ENCODE measurements around the gene CDH13.

Gene CDH13

GRCh38 chr16:83330251-83330650 is 703.5 kb downstream of the CDH13 start:
- Histone ChIP-seq H4K12ac (ENCODE audit: low read depth, low read length) (no peak overlapping the region), H3K9ac (ENCODE audit: low read length) (no peak overlapping the region), H2BK120ac (ENCODE audit: insufficient read depth, low read length, poor library complexity) (no peak overlapping the region), H3K23ac (ENCODE audit: low read length) (no peak overlapping the region), H3K4ac (ENCODE audit: low read depth, low read length) (no peak overlapping the region), H3K4me2 (ENCODE audit: low read length) (no peak overlapping the region), H3K4me1 (ENCODE audit: control insufficient read depth in 1 of 2, insufficient read depth in 2 of 2, low read length in 2 of 2) (peaks cover 0 to 2% of the 10 kb centered on the region in 2 experiments), H2AFZ (ENCODE audit: insufficient read depth, low read length, poor library complexity) (no peak overlapping the region), H3K27ac (ENCODE audit: low read depth, low read length) (no peak overlapping the region), H2BK12ac (ENCODE audit: low read length) (no peak overlapping the region), H4K8ac (ENCODE audit: low read depth, low read length) (no peak overlapping the region), H3K79me2 (ENCODE audit: control insufficient read depth, insufficient read depth, low read length, poor library complexity) (no peaks in the 10 kb centered on the region), H2BK5ac (ENCODE audit: low read depth, low read length, poor library complexity) (no peak overlapping the region), H3K27me3 (ENCODE audit: insufficient read depth, low read length) (no peaks in the 10 kb centered on the region), H4K91ac (ENCODE audit: low read depth, low read length) (no peak overlapping the region), H2AK5ac (ENCODE audit: low read length) (no peak overlapping the region), H3K79me1 (ENCODE audit: low read length) (no peaks in the 10 kb centered on the region), H3K4me3 (ENCODE audit: low read depth, low read length) (no peak overlapping the region), H3K36me3 (ENCODE audit: control insufficient read depth in 1 of 2, insufficient read depth in 2 of 2, low read length in 2 of 2) (no peaks in the 10 kb centered on the region), H3K9me3 (ENCODE audit: insufficient read depth, low read depth, low read length) (peaks cover 2% of the 10 kb centered on the region), H3K18ac (ENCODE audit: low read length) (no peak overlapping the region), H3K14ac (ENCODE audit: low read length) (no peak overlapping the region)
- DNase-seq, result no peak
- WGBS (ENCODE audit: extremely low coverage, insufficient coverage, insufficient read length), result no CpG with 5 or more reads among the region's 2 CpGs

- H3K18ac ChIP-seq (ENCODE audit: low read length), result no peak overlapping the region
- H3K14ac ChIP-seq (ENCODE audit: low read length), result no peak overlapping the region
- H3K27me3 ChIP-seq (ENCODE audit: insufficient read depth, low read length), result no peaks in the 10 kb centered on the region
- no peaks in the 10 kb centered on the region for H3K79me1 ChIP-seq (ENCODE audit: low read length)
- H4K12ac ChIP-seq (ENCODE audit: low read depth, low read length), result no peak overlapping the region
- no peak for DNase-seq
- H3K4me2 ChIP-seq (ENCODE audit: low read length), result no peak overlapping the region
- no peak overlapping the region for H2AK5ac ChIP-seq (ENCODE audit: low read length)
- H3K4me3 ChIP-seq (ENCODE audit: low read depth, low read length), result no peak overlapping the region
- H3K9ac ChIP-seq (ENCODE audit: low read length), result no peak overlapping the region
- H2BK12ac ChIP-seq (ENCODE audit: low read length), result no peak overlapping the region
- no CpG with 5 or more reads among the region's 2 CpGs for WGBS (ENCODE audit: extremely low coverage, insufficient coverage, insufficient read length)
- no peak overlapping the region for H3K27ac ChIP-seq (ENCODE audit: low read depth, low read length)
- no peak overlapping the region for H4K91ac ChIP-seq (ENCODE audit: low read depth, low read length)
- no peak overlapping the region for H4K8ac ChIP-seq (ENCODE audit: low read depth, low read length)
- no peak overlapping the region for H3K4ac ChIP-seq (ENCODE audit: low read depth, low read length)
- H3K23ac ChIP-seq (ENCODE audit: low read length), result no peak overlapping the region
- no peaks in the 10 kb centered on the region for H3K79me2 ChIP-seq (ENCODE audit: control insufficient read depth, insufficient read depth, low read length, poor library complexity)
- peaks cover 0 to 2% of the 10 kb centered on the region in 2 experiments for H3K4me1 ChIP-seq (ENCODE audit: control insufficient read depth in 1 of 2, insufficient read depth in 2 of 2, low read length in 2 of 2)
- no peak overlapping the region for H2AFZ ChIP-seq (ENCODE audit: insufficient read depth, low read length, poor library complexity)
- no peak overlapping the region for H2BK5ac ChIP-seq (ENCODE audit: low read depth, low read length, poor library complexity)
- H3K36me3 ChIP-seq (ENCODE audit: control insufficient read depth in 1 of 2, insufficient read depth in 2 of 2, low read length in 2 of 2), result no peaks in the 10 kb centered on the region
- no peak overlapping the region for H2BK120ac ChIP-seq (ENCODE audit: insufficient read depth, low read length, poor library complexity)
- peaks cover 3% of the 10 kb centered on the region for H3K9me3 ChIP-seq (ENCODE audit: insufficient read depth, low read depth, low read length)
Observed at GRCh38 chr16:83335076-83335475, 708.3 kb downstream of the CDH13 start.

- WGBS (ENCODE audit: extremely low coverage, insufficient coverage, insufficient read length), result no CpG with 5 or more reads among the region's 3 CpGs
- no peak overlapping the region for H3K14ac ChIP-seq (ENCODE audit: low read length)
- H3K4me2 ChIP-seq (ENCODE audit: low read length), result no peak overlapping the region
- no peak overlapping the region for H3K4ac ChIP-seq (ENCODE audit: low read depth, low read length)
- no peak overlapping the region for H3K27ac ChIP-seq (ENCODE audit: low read depth, low read length)
- no peak overlapping the region for H4K12ac ChIP-seq (ENCODE audit: low read depth, low read length)
- H3K27me3 ChIP-seq (ENCODE audit: insufficient read depth, low read length), result no peaks in the 10 kb centered on the region
- no peak overlapping the region for H3K4me3 ChIP-seq (ENCODE audit: low read depth, low read length)
- no peak overlapping the region for H2AK5ac ChIP-seq (ENCODE audit: low read length)
- no peak overlapping the region for H3K9ac ChIP-seq (ENCODE audit: low read length)
- H3K9me3 ChIP-seq (ENCODE audit: insufficient read depth, low read depth, low read length), result peaks cover 2% of the 10 kb centered on the region
- no peaks in the 10 kb centered on the region for H3K79me2 ChIP-seq (ENCODE audit: control insufficient read depth, insufficient read depth, low read length, poor library complexity)
- DNase-seq, result no peak
- H2BK120ac ChIP-seq (ENCODE audit: insufficient read depth, low read length, poor library complexity), result no peak overlapping the region
- no peaks in the 10 kb centered on the region for H3K79me1 ChIP-seq (ENCODE audit: low read length)
- no peak overlapping the region for H2BK12ac ChIP-seq (ENCODE audit: low read length)
- H4K91ac ChIP-seq (ENCODE audit: low read depth, low read length), result no peak overlapping the region
- H2BK5ac ChIP-seq (ENCODE audit: low read depth, low read length, poor library complexity), result no peak overlapping the region
- peaks cover 0 to 2% of the 10 kb centered on the region in 2 experiments for H3K4me1 ChIP-seq (ENCODE audit: control insufficient read depth in 1 of 2, insufficient read depth in 2 of 2, low read length in 2 of 2)
- H2AFZ ChIP-seq (ENCODE audit: insufficient read depth, low read length, poor library complexity), result no peak overlapping the region
- H3K18ac ChIP-seq (ENCODE audit: low read length), result no peak overlapping the region
- H4K8ac ChIP-seq (ENCODE audit: low read depth, low read length), result no peak overlapping the region
- no peaks in the 10 kb centered on the region for H3K36me3 ChIP-seq (ENCODE audit: control insufficient read depth in 1 of 2, insufficient read depth in 2 of 2, low read length in 2 of 2)
- H3K23ac ChIP-seq (ENCODE audit: low read length), result no peak overlapping the region
Observed at GRCh38 chr16:83336603-83337002, 709.8 kb downstream of the CDH13 start.

GRCh38 chr16:83338138-83338537 is 711.4 kb downstream of the CDH13 start:
- WGBS (ENCODE audit: extremely low coverage, insufficient coverage, insufficient read length), result no CpG with 5 or more reads among the region's 3 CpGs
- Histone ChIP-seq H3K9me3 (ENCODE audit: insufficient read depth, low read depth, low read length) (peaks cover 2% of the 10 kb centered on the region), H3K79me1 (ENCODE audit: low read length) (no peaks in the 10 kb centered on the region), H4K8ac (ENCODE audit: low read depth, low read length) (no peak overlapping the region), H4K91ac (ENCODE audit: low read depth, low read length) (no peak overlapping the region), H3K4me3 (ENCODE audit: low read depth, low read length) (no peak overlapping the region), H3K79me2 (ENCODE audit: control insufficient read depth, insufficient read depth, low read length, poor library complexity) (no peaks in the 10 kb centered on the region), H3K18ac (ENCODE audit: low read length) (no peak overlapping the region), H3K36me3 (ENCODE audit: control insufficient read depth in 1 of 2, insufficient read depth in 2 of 2, low read length in 2 of 2) (no peaks in the 10 kb centered on the region), H3K27me3 (ENCODE audit: insufficient read depth, low read length) (no peaks in the 10 kb centered on the region), H2AK5ac (ENCODE audit: low read length) (no peak overlapping the region), H3K4me1 (ENCODE audit: control insufficient read depth in 1 of 2, insufficient read depth in 2 of 2, low read length in 2 of 2) (peaks cover 0 to 2% of the 10 kb centered on the region in 2 experiments), H4K12ac (ENCODE audit: low read depth, low read length) (no peak overlapping the region), H2AFZ (ENCODE audit: insufficient read depth, low read length, poor library complexity) (no peak overlapping the region), H2BK5ac (ENCODE audit: low read depth, low read length, poor library complexity) (no peak overlapping the region), H3K14ac (ENCODE audit: low read length) (no peak overlapping the region), H2BK120ac (ENCODE audit: insufficient read depth, low read length, poor library complexity) (no peak overlapping the region), H3K9ac (ENCODE audit: low read length) (no peak overlapping the region), H3K27ac (ENCODE audit: low read depth, low read length) (no peak overlapping the region), H3K4ac (ENCODE audit: low read depth, low read length) (no peak overlapping the region), H3K4me2 (ENCODE audit: low read length) (no peak overlapping the region), H2BK12ac (ENCODE audit: low read length) (no peak overlapping the region), H3K23ac (ENCODE audit: low read length) (no peak overlapping the region)
- no peak for DNase-seq

Measured in trophoblast cell (in vitro differentiated cells and primary cell).